ENCODE data around the gene CNTLN.
"Not testable (repeated sequence)": the region's sequence is repeated elsewhere in the genome, so short reads cannot be mapped to it uniquely, and the experiment has no call there.

CNTLN gene

GRCh38 chr9:17433526-17433925 lies 298.7 kb downstream of the CNTLN start:
- no peak for DNase-seq

GRCh38 chr9:17436854-17437253 lies 302.0 kb downstream of the CNTLN start:
- DNase-seq, result no peak

GRCh38 chr9:17437813-17438212 lies 303.0 kb downstream of the CNTLN start:
- no peak for DNase-seq

- not testable (repeated sequence) for DNase-seq
Measured at GRCh38 chr9:17445126-17445525, 310.3 kb downstream of the CNTLN start.

GRCh38 chr9:17453751-17454150 lies 318.9 kb downstream of the CNTLN start:
- no peak for DNase-seq

GRCh38 chr9:17462869-17463464 lies 328.1 kb downstream of the CNTLN start:
- no peak for DNase-seq

- no peak for DNase-seq
Measured at GRCh38 chr9:17470036-17470813, 335.4 kb downstream of the CNTLN start.

GRCh38 chr9:17472126-17472525 lies 337.3 kb downstream of the CNTLN start:
- DNase-seq, result no peak

GRCh38 chr9:17476401-17476800 lies 341.6 kb downstream of the CNTLN start:
- DNase-seq, result no peak

GRCh38 chr9:17477816-17478215 lies 343.0 kb downstream of the CNTLN start:
- no peak for DNase-seq

- DNase-seq, result no peak
Measured at GRCh38 chr9:17480966-17481365, 346.1 kb downstream of the CNTLN start.

GRCh38 chr9:17481565-17481964 lies 346.7 kb downstream of the CNTLN start:
- DNase-seq, result no peak

GRCh38 chr9:17484906-17485305 lies 350.1 kb downstream of the CNTLN start:
- no peak for DNase-seq

- no peak for DNase-seq
Measured at GRCh38 chr9:17486396-17486795, 351.6 kb downstream of the CNTLN start.

GRCh38 chr9:17487467-17487866 lies 352.6 kb downstream of the CNTLN start:
- DNase-seq, result no peak

- no peak for DNase-seq
Measured at GRCh38 chr9:17488662-17489061, 353.8 kb downstream of the CNTLN start.

GRCh38 chr9:17490110-17490509 lies 355.3 kb downstream of the CNTLN start:
- no peak for DNase-seq

GRCh38 chr9:17491780-17492179 lies 356.9 kb downstream of the CNTLN start:
- DNase-seq, result no peak

GRCh38 chr9:17503196-17503595 lies 368.4 kb downstream of the CNTLN start:
- no peak for DNase-seq

GRCh38 chr9:17509151-17509550 lies 374.3 kb downstream of the CNTLN start:
- DNase-seq, result no peak

GRCh38 chr9:17509701-17510100 lies 374.9 kb downstream of the CNTLN start:
- no peak for DNase-seq

GRCh38 chr9:17519761-17520160 lies 384.9 kb downstream of the CNTLN start:
- no peak for DNase-seq

GRCh38 chr9:17520268-17521064 lies 385.6 kb downstream of the CNTLN start:
- no peak for DNase-seq

Measured in stimulated activated naive CD4-positive, alpha-beta T cell treated with Interleukin-2 at 50 U/mL for 16 hours (primary cell).